Prostate gland (tissue), 2 donors: Measurements from ENCODE around the gene MICAL1. TPM values are rescaled to one million over a fixed set of nuclear protein-coding genes. Genes with fewer than 3 reads are reported as not detected.

Experiments used
- DNase-seq: peaks from one replicate; pipeline ENCODE4 v3.0.0-alpha.2; 2019; ENCODE audit warnings: low spot score
- H3K27ac ChIP-seq, 2 donors: fragments of 200-600 bp; sonication (generic); 2 replicates each; pipeline ENCODE4 v1.5.1; 2017 to 2019
- H3K27me3 ChIP-seq: fragments of 200-600 bp; sonication (generic); replicated peaks from 2 replicates; pipeline ENCODE4 v1.5.1; 2019; ENCODE audit not compliant: insufficient read depth
- H3K36me3 ChIP-seq, 2 donors: fragments of 200-600 bp; sonication (generic); 1 replicate in 1 of 2; 2 replicates in 1 of 2; pipeline versions ENCODE4 v1.5.1 to v1.8.1; 2017 to 2019
- H3K4me1 ChIP-seq: fragments of 200-600 bp; sonication (generic); replicated peaks from 2 replicates; pipeline ENCODE4 v1.5.1; 2019
- H3K4me3 ChIP-seq, 2 donors: fragments of 200-600 bp; sonication (generic); 2 replicates each; pipeline ENCODE4 v1.5.1; 2017 to 2019
- H3K9me3 ChIP-seq: fragments of 200-600 bp; sonication (generic); 2 replicates; pipeline ENCODE4 v1.5.1; 2017
- CTCF ChIP-seq, 4 experiments: fragments of 200-600 bp in 2 of 4; fragments of 450-650 bp in 2 of 4; sonication (generic) in 2 of 4; IDR thresholded peaks; 1 replicate in 3 of 4; 2 replicates in 1 of 4; pipeline ENCODE4 v1.5.1; 2016 to 2019; ENCODE audit warnings: antibody characterized with exemption in 4 of 4, mild to moderate bottlenecking in 2 of 4, moderate library complexity in 2 of 4
- POLR2A ChIP-seq: fragments of 450-650 bp; IDR thresholded peaks from one replicate; pipeline ENCODE4 v1.6.1; 2016; ENCODE audit warnings: antibody characterized with exemption, mild to moderate bottlenecking
- POLR2AphosphoS5 ChIP-seq: sonication (generic); formaldehyde crosslinking; IDR thresholded peaks from one replicate; pipeline ENCODE4 v1.6.1; 2017; ENCODE audit warnings: antibody characterized with exemption
- WGBS: methylation state at CpG from one replicate; pipeline ENCODE4 v1.1.5; 2018; 5-methylcytosine and 5-hydroxymethylcytosine counted together
- intact Hi-C: fragments of 100-400 bp; cut with DNase I; formaldehyde crosslinking; loops from one replicate; pipeline ENCODE4 v1.14.2; 2022
- total RNA-seq, 2 donors: library from RNA; depleted of rRNA; stranded (reverse); fragments of >200 nt; gene quantifications; one replicate each; pipeline ENCODE4 v1.1.0, GENCODE V29; 2016

The MICAL1 gene
- total RNA-seq, 2 donors from 2014 or later = 13.9 to 55.4 TPM

DNA sequence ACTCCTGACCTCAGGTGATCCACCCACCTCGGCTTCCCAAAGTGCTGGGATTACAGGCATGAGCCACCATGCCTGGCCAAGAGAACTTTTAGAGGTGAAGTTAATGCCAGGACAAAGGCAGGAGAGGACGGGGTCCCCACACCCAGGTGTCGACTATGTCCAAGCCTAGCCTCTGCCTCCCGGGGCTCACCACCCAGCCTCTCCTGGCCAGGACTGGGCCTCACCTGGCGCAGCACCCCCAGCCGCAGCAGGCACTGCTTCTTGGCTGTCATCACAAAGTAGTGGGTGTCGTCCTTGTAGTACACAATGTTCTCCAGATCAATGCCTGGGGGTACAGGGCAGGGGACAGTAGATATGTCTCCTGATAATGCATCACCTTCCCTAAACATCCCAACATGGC is 4.2 kb downstream of the MICAL1 start:
- intact Hi-C loops = no loop called here
- no peak for DNase-seq

DNA sequence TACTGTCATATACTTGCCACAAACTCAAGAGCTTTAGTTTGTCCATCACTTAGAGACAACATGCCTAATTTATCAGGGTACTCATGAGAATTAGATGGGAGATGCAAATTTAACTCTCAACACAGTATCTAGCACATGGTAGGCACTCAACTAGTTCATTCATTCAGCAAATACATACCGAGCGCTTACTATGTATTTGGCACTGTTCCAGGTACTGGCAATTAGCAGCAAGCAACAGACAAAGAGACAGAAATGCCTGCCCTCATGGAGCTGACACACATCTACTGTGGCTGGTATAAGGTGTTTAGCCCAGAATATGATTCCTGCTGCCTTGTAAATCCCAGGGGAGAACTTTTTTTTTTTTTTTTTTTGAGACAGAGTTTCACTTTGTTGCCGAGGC is 4.8 kb downstream of the MICAL1 start:
- no peak overlapping the region for H3K27ac ChIP-seq
- peaks cover 0 to 4% of the 10 kb centered on the region in 2 donors for H3K36me3 ChIP-seq
- H3K4me1 ChIP-seq = no peaks in the 10 kb centered on the region
- TF ChIP-seq CTCF (IDR thresholded peaks at IDR 0.05) = no peak
- no peak for TF ChIP-seq POLR2A
- TF ChIP-seq POLR2AphosphoS5 = no peak
- no peak overlapping the region for H3K4me3 ChIP-seq
- intact Hi-C loops = no loop called here
- no peak for DNase-seq
- H3K9me3 ChIP-seq = no peaks in the 10 kb centered on the region
- 85% methylated on average over 3 of the region's 3 CpGs for WGBS
- no peaks in the 10 kb centered on the region for H3K27me3 ChIP-seq

More for the DNA sequence above, 4.2 kb downstream of the MICAL1 start:
- H3K4me3 ChIP-seq = no peak overlapping the region
- WGBS = 91% methylated on average over 7 of the region's 7 CpGs
- no peaks in the 10 kb centered on the region for H3K4me1 ChIP-seq
- H3K27ac ChIP-seq = no peak overlapping the region
- no peaks in the 10 kb centered on the region for H3K27me3 ChIP-seq
- H3K36me3 ChIP-seq = no peaks in the 10 kb centered on the region
- TF ChIP-seq CTCF (IDR thresholded peaks at IDR 0.05) (no peak), POLR2AphosphoS5 (no peak), POLR2A (no peak)
- no peaks in the 10 kb centered on the region for H3K9me3 ChIP-seq

DNA sequence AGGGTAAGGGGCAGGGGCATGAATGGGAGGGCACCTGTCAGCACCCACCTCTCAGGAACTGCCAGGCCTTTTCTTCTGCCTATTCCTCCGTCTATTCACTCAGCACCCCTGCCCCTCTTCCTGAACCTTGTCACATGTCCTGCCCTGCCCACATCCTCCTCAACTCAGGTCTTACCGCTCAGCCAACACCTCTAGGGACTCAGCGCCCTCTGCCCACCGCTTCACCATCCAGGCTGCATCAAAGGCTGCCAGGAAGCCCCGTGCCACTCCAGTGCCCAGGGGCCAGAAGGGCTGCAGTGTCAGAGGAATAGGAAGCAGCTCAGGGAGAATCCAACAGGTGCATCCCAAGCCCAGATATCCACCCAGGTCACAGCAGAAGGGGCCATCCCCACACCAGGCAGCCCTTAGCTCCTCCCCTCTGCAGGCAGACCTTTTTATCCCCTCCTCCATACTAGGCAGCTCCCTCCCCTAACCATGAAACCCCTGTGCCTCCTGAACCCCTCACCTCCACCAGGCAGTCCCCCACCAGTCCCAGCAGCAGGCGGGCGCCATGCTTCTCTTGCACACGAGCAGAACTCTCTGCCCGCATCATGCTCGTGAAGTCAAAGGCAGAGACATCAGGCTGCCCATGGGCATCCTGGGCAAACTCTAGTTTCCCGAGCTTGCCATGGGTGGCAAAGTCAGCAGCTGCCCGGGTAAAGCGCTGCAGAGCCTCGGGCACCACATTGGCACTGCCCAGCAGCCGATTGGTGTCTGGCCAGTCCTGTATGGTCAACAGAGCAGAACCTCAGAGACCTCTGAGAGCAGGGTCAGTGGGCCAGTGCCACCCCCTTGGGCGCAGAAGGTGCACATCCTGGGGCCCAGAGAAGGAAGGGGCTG is 5.5 kb downstream of the MICAL1 start:
- TF ChIP-seq CTCF (IDR thresholded peaks at IDR 0.05) (no peak), POLR2AphosphoS5 (no peak), POLR2A (no peak)
- intact Hi-C loops = no loop called here
- H3K27me3 ChIP-seq = no peaks in the 10 kb centered on the region
- H3K36me3 ChIP-seq = peaks cover 0 to 10% of the 10 kb centered on the region in 2 donors
- H3K4me1 ChIP-seq = no peaks in the 10 kb centered on the region
- no peak overlapping the region for H3K4me3 ChIP-seq
- H3K27ac ChIP-seq = no peak overlapping the region
- 84% methylated on average over 16 of the region's 16 CpGs for WGBS
- no peaks in the 10 kb centered on the region for H3K9me3 ChIP-seq
- DNase-seq = no peak

- no peak for DNase-seq
- intact Hi-C loops = no loop called here
- H3K9me3 ChIP-seq = no peaks in the 10 kb centered on the region
- no peak overlapping the region for H3K27ac ChIP-seq
- no peak overlapping the region for H3K4me3 ChIP-seq
- no peak for TF ChIP-seq CTCF (IDR thresholded peaks at IDR 0.05)
- no peak for TF ChIP-seq POLR2AphosphoS5
- TF ChIP-seq POLR2A = no peak
- 89% methylated on average over 19 of the region's 19 CpGs for WGBS
- H3K27me3 ChIP-seq = no peaks in the 10 kb centered on the region
- H3K4me1 ChIP-seq = no peaks in the 10 kb centered on the region
- peaks cover 0 to 10% of the 10 kb centered on the region in 2 donors for H3K36me3 ChIP-seq
Observed at GRCh38 chr6:109449064-109449794, 6.3 kb downstream of the MICAL1 start.
